Anterior cingulate cortex (tissue), 58 donors: ENCODE data around the gene SLC27A5.
"Not testable (repeated sequence)": the region's sequence is repeated elsewhere in the genome, so short reads cannot be mapped to it uniquely, and the experiment has no call there.

Source experiments
- DNase-seq, 58 donors: peaks; one replicate each; lab custom pipeline; 2025; lab: John Stamatoyannopoulos, UW

Gene SLC27A5

DNA sequence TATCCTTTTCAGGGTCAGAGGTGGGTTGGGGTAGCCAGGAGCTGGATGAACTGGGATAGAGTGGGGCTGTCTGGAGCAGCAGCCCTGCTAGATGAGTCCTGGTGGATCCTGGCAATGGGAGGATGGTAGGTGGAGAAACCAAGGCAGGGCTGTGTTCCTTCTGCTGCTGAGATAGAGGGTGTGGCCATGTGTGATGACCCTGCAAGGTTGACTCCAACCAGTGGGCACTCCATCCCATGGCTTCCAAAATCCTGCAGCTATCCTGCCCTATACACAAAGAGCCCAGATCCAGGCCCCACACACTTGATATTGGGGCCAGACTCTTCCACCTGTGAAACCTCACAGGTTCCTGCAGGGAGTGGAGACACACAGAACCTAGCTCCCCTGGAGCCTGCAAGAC is 38.0 kb downstream of the SLC27A5 start:
- no peak for DNase-seq

DNA sequence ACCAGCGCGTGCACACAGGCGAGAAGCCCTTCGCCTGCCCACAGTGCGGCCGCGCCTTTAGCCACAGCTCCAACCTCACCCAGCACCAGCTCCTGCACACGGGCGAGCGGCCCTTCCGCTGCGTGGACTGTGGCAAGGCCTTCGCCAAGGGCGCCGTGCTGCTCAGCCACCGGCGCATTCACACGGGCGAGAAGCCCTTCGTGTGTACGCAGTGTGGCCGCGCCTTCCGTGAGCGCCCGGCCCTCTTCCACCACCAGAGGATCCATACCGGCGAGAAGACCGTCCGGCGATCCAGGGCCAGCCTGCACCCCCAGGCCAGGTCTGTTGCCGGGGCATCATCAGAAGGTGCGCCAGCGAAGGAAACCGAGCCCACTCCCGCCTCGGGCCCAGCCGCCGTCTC is 40.1 kb downstream of the SLC27A5 start:
- DNase-seq: no peak

DNA sequence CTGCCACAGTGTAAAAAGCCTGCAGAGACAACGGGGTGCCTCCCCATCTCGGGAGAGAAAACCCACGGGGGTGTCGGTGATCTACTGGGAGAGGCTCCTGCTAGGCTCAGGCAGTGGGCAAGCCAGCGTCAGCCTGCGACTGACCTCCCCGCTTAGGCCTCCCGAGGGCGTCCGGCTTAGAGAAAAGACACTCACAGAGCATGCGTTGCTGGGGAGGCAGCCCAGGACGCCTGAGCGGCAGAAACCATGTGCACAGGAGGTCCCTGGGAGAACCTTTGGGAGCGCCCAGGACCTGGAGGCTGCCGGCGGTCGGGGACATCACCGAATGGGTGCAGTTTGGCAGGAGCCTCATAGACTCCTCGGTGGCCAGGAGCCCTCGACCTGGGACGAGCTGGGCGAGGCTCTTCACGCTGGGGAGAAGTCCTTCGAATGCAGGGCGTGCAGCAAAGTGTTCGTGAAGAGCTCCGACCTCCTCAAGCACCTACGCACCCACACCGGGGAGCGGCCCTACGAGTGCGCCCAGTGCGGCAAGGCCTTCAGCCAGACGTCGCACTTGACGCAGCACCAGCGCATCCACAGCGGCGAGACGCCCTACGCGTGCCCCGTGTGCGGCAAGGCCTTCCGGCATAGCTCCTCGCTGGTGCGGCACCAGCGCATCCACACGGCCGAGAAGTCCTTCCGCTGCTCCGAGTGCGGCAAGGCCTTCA is 40.8 kb downstream of the SLC27A5 start:
- not testable (repeated sequence) for DNase-seq

DNA sequence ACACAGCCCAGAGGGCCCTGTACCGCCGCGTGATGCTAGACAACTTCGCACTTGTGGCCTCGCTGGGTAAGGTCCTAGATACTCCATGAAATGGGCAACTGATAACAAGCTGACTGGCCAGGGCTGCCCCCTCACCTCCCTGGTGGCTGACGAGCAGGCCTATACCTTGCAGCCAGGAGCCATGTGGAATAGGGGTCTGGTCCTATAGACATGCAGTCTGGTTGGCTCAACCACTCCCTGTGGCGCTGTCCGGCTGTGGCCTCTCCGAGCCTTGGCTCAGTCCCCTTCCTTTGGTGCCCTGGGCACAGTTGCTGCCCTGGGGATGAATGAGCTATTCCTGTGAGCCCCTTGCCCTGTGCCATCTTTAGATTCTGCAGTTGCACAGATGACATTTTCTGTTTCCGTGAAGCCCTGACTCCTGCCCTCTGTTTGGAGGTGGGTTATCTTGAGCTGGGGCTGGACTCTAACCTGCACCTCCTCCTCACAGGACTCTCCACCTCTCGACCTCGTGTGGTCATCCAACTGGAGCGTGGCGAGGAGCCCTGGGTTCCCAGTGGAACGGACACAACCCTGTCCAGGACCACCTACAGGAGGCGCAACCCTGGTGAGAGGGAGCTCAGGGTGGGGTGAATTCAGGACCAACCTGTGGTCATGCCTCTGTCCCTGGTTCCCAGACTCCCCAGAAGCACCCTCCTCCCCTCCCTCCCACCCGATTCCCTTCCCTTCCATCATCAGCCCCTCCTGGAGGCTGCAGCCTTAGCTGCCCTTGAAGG is 42.4 kb downstream of the SLC27A5 start:
- no peak for DNase-seq

DNA sequence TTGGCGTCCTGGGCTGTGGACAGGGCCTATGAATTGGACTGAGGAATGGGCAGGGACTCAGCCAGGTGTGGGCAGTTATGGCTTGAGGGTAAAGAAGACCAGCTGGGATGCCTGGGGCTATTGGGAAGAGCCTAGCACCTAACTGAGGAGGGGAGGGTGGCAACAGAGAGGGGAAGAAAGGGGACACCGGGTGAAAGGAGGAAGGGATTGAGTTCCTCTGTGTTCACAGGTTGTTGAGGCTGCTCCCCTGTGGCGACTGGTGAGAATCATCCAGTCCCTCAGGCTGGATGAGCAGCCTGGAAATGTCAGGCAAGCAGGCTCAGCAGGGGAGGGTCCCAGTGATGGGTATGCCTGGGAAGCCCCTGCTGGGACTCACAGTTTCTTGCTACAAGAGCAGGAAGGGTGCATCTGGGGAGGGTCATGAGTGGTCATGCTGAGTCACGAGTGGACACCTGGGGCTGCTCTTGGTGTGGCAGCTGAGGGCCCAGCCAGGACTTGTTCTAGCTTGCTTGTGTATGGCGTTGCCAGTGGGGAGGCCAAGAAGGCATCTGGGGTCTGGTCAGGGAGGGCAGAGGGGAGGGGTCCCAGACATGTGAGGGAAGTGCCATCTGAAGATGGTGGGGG is 43.5 kb downstream of the SLC27A5 start:
- DNase-seq: no peak

DNA sequence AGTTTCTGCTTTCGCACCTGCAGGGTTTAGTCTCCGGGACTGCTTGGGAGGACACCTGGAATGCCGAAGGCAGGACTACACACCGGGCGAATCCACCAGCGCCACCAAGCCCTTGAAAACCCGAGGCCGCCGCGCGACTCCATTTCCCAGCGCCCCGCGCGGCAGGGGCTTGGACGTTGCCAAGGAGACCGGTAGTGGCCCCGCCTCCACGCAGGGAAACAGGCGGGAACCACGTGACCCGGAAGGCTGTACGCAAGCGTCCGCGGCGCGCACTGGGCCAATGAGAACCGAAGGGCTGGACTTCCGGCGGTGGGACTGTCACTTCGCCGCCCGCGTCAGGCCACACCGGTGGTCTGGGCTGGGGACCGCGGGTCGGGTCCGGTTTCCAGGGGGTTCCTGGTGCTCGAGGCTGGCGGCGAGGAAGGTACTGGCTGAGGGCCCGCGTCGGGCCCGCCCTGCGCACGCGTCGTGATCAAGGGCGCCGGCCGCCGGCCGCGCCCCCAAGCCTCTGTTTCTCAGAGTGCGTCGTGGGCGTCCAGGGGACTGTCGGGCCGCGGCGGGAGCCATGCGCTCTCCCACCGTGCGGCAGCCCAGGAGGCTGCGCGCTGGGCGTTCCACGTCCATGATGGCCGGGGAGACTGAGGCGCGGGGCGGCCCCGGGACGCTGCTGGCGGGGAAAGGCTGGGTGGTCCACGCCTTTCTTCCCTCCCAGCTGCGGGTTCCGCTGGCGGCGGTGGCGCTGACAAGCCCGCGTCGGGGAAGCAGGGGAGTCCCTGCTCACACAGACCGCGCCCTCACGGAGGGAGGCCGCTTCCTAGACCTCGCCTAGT is 44.8 kb downstream of the SLC27A5 start, which contains the start of gene ZNF324:
Gene ZNF324, plus strand, starts transcription at position 321 of the 830 bp plus-strand sequence. CDS start 2,106 bp downstream, outside the sequence.
- DNase-seq: peak; percentile 84 to 99 (median 97)

DNA sequence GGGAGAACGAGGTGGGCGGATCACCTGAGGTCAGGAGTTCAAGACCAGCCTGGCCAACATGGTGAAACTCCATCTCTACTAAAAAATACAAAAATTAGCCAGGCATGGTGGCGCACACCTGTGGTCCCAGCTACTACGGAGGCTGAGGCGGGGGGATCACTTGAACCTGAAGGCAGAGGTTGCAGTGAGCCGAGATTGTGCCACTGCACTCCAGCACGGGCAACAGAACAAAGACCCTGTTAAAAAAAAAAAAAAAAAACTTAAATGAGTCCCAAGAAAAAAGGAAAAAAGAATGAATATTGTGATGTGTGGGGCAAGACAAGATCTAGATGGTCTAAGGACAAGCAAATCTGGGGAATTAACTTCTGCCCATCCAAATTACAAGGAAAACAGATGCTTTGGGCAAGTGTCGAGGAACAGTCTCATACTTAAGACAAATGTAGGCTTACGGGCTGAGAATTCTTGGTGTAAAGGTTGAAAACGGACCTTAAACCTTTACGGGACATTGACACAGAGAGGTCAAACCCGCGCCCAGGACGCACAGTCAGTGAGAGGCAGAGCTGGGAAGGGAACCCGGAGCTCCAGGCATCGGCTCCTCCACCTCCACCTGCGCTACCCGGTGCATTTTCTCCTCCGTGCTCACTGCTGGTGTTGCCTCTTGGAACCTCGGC is 45.6 kb downstream of the SLC27A5 start:
- no peak for DNase-seq

DNA sequence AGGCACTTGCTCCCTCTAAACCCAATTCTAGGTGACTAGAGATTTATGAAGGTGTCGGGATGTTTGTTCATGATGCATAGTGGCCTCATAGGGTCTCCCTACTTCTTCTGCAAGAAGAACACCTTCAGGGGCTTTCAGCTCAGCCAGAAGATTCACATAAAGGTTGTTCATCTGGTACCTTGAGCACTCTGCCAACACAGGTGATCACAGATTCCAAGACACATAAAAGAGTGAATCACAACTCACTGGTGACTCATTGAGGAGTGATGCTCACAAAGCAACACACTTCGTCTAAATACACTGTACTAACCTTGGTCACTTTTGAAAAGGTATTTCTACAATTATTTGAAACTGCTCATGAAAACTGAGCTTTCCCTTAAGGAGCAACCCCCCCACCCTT is 51.8 kb downstream of the SLC27A5 start:
- DNase-seq: no peak

DNA sequence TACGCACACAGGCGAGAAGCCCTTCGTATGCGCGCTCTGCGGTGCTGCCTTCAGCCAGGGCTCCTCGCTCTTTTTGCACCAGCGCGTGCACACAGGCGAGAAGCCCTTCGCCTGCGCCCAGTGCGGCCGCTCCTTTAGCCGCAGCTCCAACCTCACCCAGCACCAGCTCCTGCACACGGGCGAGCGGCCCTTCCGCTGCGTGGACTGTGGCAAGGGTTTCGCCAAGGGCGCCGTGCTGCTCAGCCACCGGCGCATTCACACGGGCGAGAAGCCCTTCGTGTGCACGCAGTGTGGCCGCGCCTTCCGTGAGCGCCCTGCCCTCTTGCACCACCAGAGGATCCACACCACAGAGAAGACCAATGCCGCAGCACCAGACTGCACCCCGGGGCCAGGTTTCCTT is 55.7 kb downstream of the SLC27A5 start:
- DNase-seq: no peak

DNA sequence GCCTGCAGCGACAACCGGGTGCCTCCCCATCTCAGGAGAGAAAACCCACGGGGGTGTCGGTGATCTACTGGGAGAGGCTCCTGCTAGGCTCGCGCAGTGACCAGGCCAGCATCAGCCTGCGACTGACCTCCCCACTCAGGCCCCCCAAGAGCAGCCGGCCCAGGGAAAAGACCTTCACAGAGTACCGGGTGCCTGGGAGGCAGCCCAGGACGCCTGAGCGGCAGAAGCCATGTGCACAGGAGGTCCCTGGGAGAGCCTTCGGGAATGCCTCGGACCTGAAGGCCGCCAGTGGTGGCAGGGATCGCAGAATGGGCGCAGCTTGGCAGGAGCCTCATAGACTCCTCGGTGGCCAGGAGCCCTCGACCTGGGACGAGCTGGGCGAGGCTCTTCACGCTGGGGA is 56.5 kb downstream of the SLC27A5 start:
- no peak for DNase-seq

DNA sequence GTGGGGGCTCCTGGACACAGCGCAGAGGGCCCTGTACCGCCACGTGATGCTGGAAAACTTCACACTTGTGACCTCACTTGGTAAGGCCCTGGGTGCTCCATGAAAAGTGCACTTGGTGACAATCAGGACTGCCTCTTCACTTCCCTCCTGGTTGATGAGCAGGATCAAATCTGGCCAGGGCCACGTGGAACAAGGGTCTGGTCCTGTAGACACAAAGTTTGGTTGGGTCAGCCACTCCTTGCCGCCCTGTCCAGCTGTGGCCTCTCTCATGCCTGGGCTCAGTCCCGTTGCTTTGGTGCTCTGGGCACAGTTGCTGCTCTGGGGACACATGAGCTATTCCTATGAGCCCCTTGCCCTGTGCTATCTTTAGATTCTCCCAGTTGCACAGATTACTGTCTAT is 58.0 kb downstream of the SLC27A5 start:
- DNase-seq: no peak

DNA sequence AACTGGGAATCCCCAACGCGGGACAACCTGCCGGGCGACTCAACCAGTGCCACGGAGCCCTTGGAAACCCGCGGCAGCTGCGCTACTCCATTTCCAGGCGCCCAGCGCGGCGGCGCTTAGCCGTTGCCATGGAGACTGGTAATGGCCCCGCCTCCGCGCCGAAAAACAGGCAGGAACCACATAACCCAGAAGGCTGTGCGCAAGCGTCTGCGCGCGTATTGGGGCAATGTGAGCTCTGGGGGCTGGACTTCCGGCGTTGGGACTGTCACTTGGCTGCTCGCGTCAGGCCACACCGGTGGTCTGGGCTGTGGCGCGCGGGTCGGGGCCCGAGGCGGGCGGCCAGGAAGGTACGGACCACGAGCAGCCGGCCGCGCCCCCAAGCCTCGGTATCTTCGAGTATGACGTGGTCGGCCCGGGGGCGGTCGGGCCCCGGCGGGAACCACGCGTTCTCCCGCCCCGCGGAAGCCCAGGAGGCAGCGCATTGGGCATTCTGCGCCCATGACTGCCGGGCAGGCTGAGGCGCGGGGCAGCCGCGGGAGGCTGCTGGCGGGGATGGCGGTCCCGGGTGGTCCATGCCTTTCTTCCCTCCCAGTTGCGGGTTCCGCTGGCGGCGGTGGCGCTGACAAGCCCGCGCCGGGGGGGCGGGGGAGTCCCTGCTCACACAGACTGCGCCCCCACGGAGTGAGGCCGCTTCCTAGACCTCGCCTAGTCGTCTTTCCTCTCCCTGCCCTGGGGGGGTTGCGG is 60.3 kb downstream of the SLC27A5 start, which contains the start of gene ZNF324B:
Gene ZNF324B, plus strand, starts transcription at position 265 of the 744 bp plus-strand sequence. CDS start 2,080 bp downstream, outside the sequence.
- DNase-seq: peak; percentile 63 to 98 (median 96)

DNA sequence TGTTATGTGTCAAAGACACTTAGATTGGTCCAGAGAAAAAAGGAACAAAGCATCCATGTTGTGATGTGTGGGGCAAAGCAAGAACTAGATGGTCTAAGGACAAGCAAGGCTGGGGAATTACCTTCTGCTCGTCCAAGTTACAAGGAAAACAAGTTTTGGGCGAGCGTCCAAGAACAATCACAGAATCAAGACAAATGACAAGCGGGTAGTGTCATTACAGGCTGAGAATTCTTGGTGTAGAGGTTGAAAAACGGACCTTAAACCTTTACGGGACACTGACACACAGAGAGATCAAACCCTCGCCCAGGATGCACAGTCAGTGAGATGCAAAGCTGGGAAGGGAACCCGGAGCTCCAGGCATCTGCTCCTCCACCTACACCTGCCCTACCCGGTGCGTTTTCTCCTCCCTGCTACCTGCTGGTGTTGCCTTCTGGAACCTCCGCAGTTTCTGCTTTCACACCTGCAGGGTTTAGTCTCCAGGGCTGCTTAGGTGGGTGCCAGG is 60.9 kb downstream of the SLC27A5 start:
- DNase-seq: no peak

DNA sequence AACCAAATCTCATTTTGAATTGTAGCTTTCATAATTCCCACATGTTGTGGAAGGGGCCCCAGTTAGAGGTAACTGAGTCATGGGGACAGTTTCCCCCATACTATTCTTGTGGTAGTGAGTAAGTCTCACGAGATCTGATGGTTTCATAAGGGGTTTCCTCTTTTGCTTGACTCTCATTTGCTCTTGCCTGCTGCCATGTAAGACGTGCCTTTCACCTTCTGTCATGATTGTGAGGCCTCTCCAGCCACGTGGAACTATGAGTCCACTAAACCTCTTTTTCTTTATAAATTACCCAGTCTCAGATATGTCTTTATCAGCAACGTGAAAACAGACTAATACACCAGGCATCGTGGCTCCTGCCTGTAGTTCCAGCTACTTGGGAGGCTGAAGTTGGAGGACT is 61.8 kb downstream of the SLC27A5 start:
- not testable (repeated sequence) for DNase-seq

DNA sequence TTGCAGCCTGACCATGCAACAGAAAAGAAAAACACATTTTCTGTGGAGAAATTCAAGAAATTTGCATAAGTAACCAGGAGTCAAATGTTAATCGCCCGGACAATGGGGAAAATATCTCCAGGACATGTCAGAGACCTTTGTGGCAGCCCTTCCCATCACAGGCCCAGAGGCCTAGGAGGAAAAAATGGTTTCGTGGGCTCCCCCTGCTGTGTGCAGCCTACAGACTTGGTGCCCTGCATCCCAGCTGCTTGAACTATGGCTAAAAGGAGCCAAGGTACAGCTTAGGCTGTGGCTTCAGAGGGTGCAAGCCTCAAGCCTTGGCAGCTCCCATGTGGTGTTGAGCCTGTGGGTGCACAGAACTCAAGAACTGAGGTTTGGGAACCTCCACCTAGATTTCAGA is 62.9 kb downstream of the SLC27A5 start:
- not testable (repeated sequence) for DNase-seq
